HK-2 (cell line): ENCODE measurements around the gene CNP.
"Not testable (repeated sequence)": the region's sequence is repeated elsewhere in the genome, so short reads cannot be mapped to it uniquely, and the experiment has no call there.

Experiments
- DNase-seq: peaks from one replicate; pipeline ENCODE4 v3.0.0-alpha.2; 2018; ENCODE audit not compliant: unreplicated experiment

Gene CNP

DNA sequence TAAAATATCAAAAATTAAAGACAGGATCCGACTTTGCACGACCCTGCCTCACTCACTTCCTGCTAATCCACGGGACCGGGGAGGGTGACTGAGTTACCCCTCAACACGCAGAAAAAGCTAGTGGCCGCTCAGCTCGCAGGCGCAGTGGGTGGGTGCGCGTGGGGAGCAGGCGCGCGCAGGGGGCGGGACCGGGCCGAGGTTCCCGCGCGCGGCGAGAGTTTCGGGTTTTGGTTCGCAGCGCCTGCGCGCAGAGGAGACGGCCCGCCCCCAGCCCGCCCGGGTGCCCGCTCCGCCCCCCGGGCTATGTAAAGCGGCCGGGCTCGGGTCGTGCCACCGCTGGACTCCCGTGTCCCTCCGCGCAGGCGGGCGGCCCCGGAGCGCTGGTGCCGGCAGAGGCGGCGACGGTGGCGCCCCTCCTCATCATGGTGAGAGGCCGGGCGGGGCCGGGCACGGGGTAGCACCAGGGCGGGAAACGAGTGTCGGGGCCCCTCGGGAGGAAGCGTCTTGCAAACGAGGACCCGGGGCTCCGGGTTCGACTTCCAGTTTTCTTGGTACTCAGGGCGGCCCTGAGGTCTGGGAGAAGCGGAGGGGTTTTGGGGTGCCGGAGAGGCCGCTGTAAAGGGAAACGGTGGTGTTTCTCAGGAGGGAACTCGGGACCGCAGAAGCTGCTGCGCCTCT is at the start of gene CNP:
TSS of gene CNP (plus strand) at position 333 of the 678 bp plus-strand sequence. CDS start at position 423, 90 bp downstream.
- DNase-seq = peak; percentile 86

DNA sequence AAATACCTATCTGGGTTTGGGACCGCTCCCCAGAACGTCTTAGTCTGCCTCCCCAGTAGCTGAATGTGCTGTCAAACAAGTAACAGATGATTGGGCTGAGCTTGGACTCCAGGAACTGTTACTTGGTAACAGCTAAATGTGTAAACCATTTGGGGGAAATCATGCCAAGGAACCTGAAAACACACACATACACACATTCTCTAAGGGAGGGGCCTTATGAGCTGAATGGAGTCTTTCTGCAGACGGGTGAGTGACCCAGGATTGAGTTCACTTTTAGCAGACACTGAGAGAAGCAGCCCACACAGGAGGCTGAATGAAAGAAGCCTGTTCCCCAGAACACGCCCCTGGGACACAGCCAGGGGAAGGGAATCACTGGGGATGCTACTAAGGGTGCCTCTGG is 49.4 kb upstream of the CNP start:
- no peak for DNase-seq

DNA sequence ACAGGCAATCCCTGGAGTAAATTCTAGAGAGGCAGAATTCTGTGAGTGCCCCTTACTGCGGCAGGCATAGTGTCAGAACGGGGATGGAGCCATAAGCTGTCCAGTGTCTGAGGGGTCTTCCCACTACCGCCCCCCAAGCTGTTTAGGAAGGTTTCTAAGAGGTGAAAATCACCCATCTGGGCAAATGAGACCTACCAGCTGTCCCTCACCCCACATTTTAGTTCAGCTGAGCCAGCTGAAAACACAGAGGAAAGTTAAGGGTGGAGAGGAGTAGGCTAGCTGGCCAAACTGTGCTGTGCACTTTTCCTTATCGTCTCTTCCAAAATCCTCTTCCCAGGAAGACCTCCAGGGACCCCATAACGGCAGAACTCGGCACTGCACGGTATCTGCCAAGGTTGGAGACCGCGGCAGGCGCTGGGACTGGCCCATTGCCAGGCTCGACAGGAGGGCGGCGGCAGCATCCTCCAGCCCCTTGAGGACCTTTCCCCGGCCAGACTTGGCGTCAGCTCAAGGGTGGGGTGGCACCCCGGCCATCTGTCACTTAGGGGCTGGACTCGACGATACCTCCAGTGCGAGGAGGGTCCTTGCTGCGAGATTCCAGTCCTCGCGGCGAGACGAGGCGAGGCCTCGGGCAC is 48.8 kb upstream of the CNP start:
- DNase-seq = peak; percentile 65

DNA sequence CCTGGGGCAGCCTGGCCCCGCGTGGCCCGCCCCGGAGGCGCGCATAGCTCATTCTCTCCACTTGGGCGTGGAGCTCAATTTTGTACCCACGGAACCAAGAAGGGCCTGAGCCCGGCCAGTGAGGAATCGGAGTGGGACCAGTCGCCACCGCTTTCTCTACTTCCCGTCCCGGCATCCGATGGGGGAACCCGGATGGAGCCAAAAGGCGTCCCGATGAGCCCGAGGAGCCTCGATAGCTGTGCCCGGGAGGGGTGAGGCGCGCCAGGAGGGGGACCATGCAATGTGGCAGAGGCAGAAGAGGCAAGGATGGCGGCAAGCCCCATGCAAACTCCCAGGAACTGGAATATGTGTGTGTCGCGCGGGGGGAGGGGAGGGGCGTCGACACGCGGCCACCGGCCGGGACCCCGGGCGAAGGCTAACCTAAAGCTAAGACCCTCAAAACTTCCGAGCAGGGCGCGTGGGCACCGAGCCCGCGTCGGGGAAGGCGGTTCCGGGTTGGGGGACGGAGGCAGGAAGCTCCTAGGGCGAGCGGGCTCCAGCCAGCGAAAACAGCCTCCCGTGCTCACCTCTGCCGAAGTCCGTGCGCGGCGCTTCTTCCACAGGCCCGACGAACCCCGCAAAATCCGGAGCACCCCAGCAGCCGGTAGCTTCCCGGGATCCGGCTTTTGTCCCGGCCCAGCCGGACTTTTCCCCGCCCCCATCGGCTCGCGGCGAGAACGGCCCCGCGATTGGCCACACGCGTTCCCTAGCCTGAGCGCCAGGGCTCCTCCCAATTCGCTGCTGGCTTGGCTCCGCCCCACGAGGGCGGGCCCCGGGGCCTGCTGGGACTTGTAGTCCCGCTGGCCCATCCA is 48.1 kb upstream of the CNP start, which contains the start of gene ACLY:
TSS of gene ACLY (minus strand) at position 638 of the 851 bp plus-strand sequence. CDS start 5,078 bp downstream, outside the sequence.
- peak; percentile 98 for DNase-seq

DNA sequence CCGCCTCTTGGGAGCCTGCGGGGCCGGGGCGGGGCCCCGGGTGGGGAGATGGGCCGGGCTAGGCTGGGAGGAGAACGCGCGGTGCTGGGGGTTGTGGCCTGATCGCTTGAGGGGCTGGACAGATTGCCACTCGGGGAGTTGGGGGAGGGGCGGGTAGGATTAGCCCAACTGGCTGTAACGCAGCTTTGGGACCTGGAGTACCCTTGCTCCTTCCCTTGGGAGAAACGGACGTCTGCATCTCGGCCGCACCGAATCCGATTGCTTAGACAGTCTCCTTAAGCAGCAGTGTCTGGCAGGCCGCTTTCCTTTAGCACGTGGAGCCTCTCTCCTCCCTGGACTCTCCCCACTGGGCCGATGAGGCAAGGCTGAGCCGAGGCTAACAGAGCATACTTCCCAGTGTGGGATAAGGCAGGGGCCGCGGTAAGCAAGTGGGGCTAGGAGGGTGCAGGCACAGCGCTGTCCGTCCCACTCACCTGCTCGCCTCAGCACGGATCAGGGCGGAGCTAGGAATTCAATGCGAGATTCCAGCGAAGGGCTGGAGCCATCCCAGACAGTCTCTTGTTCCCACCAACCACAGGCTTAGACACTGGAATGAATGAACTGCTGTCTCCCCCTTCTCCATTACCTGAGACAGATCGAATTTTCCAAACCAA is 47.3 kb upstream of the CNP start:
- no peak for DNase-seq

DNA sequence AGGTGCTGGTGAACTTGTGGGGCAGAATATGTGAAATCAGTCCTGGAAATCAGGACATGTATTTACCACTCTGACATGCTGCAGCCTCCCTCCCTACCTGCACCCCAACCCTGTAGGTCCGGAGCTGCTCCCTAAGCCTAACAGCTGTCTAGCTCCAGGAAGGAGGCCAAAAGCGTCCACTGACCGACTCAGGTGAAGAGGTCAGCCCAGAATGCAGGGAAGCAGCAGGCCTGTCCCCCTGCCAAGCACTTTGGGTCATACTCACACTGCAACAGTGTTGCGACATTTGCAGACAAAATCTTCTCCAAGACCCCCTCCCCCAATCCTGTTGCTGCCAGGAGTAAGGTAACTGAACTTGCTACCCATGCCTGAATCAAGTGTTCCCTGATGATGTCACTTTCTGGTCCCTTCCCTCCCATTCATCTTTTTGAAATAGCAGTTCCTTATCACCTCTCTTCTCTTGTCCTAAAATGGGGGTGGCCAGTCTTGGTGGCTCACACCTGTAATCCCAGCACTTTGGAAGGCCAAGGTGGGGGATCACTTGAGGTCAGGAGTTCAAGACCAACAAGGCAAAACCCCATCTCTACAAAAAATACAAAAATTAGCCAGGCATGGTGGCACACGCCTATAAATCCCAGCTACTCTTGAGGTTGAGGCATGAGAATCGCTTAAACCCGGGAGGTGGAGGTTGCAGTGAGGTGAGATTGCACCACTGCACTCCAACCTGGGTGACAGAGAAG is 46.6 kb upstream of the CNP start:
- DNase-seq = no peak

DNA sequence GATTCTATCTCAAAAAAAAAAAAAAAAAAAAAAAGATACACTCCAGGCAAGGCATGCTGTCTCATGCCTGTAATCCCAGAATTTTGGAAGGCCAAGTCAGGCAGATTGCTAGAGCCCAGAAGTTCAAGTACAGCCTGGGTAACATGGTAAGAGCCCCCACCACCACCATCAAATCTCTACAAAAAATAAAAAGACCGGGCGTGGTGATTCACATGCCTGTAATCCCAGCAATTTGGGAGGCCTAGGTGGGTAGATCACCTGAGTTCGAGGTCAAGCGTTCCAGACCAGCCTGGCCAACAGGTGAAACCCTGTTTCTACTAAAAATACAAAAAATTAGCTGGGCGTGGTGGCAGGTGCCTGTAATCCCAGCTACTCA is 46.0 kb upstream of the CNP start:
- no peak for DNase-seq

DNA sequence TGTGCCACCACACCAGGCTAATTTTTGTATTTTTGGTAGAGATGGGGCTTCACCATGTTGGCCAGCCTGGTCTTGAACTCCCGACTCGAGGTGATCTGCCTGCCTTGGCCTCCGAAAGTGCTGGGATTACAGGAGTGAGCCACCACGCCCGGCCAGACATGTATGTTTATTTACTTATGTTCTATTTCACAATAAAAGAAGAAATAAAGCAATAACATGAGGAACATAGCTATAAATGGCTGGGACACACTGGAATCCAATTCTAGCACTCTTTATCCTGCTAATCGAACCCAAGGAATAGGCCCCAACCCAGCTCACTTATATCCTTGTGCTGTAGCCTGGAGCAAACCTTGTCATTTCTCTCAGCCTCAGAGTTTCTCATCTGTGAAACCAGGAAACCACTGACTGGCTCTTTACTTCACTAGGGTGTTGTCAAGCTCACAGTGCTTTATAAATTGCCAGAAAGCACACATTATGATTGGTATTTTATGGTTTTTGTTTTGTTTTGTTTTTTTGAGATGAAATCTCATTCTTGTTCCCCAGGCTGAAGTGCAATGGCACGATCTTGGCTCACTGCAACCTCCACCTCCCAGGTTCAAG is 40.5 kb upstream of the CNP start:
- DNase-seq = no peak

DNA sequence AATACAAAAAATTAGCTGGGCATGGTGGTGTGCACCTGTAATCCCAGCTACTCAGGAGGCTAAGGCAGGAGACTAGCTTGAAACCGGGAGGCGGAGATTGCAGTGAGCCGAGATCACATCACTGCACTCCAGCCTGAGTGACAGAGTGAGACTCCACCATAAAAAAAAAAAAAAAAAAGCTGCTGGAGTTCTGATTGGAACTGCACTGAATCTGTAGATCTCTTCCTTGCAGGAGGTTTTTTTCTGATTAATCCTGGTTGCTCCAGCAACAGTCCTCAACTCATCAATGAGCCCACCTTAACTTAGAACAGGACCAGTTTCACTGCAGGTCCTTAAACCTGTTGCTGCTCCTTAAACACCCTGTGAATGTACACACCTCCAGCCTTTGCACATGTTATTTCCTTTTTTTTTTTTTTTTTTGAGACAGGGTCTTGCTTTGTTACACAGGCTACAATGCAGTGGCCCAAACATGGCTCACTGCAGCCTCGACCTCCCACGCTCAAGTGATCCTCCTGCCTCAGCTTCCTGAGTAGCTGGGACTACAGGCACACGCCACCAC is 37.8 kb upstream of the CNP start:
- no peak for DNase-seq

DNA sequence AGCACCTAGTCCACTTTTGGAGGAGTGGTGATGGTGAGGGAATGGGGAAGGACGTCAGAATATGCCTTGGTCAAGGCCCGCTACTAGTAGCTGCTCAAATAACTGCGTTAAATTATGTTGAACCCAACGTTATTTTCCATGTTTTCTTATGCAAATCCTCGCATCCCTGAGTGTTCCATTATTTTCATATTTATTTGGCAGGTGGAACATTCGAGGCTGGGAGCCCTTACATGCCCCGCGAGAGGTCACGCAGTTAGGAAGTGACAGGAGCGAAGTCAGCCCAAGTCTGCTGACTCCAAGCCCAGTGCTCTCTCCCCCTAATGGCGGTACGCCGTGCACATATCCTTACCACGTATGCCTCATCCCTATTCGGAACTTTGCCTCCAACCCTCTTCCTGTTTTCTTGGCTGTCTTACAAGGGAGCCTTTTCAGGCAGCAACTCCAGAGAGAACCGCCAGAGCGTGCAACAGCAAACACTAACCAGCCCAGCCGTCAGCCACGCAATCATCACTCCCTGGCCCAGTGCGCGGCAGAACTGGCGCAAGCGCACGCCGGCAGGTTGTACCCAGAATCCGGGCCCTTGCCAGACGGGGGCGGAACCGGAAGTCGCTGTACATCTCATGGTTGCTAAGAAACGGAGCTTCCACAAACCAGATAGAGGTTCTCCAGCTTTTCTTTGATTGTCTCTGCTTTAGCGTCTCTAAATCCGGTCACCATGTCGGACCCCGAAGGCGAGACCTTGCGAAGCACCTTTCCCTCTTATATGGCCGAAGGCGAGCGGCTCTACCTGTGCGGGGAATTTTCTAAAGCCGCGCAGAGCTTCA is 36.4 kb upstream of the CNP start, which contains the start of gene ODAD4:
TSS of gene ODAD4 (plus strand) at position 609 of the 824 bp plus-strand sequence. CDS start at position 716, 107 bp downstream.
- DNase-seq = peak; percentile 97

DNA sequence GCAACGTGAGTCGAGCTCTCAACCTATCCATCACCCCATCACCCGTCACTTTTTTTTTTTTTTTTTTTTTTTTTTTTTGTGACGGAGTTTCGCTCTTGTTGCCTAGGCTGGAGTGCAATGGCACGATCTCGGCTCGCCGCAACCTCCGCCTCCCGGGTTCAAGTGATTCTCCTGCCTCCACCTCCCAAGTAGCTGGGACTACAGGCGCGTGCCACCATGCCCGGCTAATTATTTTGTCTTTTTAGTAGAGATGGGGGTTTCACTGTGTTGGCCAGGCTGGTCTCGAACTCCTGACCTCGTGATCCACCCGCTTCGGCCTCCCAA is 35.8 kb upstream of the CNP start:
- DNase-seq = not testable (repeated sequence)

DNA sequence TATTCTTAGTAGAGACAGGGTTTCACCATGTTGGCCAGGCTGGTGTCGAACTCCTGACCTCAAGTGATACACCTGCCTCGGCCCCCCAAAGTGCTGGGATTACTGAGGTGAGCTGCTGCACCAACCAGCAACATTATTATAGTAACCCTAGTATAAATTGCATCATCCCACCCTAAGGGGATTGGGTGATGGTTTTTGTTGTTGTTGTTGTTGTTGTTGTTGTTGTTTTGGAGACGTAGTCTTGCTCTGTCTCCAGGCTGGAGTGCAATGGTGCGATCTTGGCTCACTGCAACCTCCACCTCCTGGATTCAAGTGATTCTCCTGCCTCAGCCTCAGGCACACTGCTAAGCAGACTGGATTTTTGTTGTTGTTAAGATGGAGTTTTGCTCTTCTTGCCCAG is 34.9 kb upstream of the CNP start:
- not testable (repeated sequence) for DNase-seq

DNA sequence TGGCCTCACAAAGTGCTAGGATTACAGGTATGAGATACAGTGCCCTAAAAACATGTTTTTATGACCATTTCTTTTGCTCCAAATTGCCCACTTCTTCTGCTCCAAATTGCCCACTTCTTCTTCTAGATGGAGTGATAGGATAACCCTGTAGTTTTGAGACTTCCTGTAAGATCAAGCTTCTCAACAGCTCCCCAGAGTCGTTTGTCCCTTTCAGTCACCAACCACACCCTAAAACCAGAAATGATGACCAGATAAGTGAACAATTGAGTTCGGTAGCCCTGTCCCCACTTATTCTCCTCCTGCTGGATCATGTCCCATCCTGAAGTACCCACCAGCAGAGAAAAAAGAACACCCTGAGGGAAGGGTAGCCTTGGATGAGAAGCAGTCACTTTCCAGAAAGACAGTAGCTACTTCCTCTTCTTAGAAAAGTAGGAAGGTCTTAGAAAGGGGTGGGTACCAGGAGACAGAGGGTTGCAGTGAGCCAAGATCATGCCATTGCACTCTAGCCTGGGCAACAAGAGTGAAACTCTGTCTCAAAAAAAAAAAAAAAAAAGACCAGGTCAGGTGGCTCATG is 33.7 kb upstream of the CNP start:
- DNase-seq = no peak

DNA sequence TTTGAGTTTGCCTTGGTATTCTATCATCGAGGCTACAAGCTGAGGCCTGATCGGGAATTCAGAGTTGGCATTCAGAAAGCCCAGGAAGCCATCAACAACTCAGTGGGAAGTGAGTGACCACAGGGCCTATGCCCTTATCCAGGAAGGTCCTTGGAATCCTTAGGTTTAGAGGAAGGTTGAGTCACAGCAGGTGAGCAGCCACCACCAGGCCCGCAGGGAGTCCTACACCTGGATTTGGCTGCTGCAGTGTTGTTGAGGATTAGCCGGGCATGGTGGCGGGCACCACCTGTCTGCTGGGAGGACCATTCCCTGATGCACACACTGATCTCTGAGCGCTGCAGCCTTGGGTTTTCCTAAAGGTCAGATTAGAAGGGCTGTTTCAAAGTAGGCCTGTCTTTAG is 31.0 kb upstream of the CNP start:
- no peak for DNase-seq

DNA sequence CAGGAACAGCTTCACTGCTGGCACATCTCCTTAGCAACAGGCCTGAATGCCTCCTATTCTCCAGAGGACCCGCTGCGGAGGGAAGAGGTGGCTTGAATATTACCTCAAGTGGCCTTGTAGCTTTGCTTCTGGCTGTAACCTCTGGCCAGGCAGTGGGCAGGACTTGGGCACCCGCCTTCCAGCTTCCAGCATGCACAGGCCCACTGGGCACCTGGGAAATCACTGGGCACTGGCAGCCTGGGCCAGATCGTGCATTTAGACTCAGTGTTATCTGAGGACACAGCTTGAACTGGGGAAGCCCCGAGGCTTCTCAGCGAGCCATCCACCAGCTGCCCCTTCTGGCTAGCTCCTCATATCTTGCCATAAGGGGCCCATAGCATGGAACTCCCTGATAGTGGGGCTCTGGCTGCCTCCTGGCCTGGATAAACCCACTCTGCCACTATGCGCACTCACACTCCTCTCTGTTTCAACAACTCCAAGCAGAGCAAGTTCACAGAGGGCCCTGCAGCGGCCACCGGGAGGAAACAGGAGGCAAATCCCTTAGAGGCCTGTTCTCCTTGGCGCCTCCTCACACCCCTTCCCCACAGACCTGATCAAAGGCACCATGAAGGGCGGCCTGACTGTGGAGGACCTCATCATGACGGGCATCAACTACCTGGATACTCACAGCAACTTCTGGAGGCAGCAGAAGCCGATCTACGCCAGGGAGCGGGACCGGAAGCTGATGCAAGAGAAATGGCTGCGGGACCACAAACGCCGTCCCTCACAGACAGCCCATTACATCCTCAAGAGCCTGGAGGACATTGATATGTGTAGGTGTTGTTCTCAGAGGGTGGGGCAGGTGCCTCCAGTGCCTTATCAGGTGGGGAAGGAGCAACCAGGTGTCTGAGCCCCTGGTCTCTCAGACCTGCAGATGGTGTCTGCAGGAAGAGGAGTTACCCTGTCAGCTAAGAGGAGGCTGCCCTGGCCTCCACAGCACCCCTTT is 28.3 kb upstream of the CNP start:
- no peak for DNase-seq

DNA sequence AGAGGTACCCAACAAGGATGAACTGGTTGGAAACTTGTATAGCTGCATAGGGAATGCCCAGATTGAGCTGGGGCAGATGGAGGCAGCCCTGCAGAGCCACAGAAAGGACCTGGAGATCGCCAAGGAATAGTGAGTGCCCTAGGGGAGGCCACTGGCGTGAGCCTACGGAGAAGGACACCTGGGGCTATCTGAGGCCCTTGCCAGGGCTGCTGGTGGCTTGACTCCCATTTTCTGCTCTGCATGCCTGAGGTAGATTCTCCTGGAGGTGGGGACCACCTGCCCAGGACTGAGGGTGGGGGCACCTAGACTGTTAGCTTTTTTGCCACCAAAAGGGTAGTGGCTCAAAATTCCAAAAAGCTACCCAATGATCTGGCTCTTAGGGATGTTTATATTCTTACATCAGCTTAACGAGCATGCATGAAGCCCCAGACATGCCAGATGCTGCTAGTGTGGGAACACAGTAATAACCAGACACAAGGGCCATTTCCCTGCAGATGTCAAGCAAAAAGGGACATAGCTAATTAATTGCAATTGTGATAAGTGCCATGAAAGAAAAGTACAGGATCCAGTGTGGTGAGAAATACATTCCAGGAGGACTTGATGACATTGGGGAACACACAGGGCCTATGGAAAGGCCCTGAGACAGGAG is 27.4 kb upstream of the CNP start:
- no peak for DNase-seq

DNA sequence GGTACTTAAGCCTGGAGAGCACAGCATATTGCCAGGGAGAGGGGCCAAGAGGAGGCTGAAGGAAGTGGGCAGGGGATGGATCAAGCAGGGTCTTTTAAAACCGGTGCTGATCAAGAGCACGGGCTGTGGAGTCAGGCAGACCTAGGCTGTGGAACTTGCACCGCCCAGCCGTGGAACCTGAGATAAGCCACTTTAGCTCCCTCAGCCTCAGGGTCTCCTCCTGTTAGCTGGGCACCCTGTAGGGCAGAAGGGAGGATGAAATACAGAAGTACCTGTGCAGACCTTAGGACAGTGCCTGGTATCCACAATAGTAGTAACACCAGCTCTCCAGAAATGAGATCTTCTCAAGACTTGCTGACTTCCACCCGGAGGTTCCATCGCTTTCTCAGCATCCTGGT is 26.9 kb upstream of the CNP start:
- no peak for DNase-seq

DNA sequence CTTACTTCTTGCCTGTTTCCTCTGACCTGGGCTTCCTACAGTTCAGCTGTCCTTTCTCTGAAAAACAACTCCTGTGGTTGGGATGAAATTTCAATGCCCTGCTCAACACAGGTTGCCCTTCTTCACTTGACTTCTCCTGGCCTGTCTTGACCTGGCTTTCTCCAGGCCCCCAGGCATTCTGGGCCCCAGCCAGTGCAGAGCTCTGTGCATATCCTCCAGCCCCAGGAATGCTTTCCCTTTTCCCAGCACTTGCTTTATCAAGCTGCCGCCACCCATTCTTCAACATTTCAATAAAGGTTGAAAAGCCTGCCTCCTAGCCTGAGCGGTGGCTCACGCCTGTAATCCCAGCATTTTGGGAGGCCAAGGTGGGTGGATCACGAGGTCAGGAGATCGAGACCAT is 25.4 kb upstream of the CNP start:
- DNase-seq = no peak
